CD14-positive monocyte (primary cell): ENCODE results near the gene ABCA7. TPM values are rescaled to one million over a fixed set of nuclear protein-coding genes. Genes with fewer than 3 reads are reported as not detected.

Experiments used
- DNase-seq, 3 donors: peaks; one replicate each; pipeline ENCODE4 v3.0.0-alpha.2; 2011 to 2022
- H2AFZ ChIP-seq: 2 replicates; pipeline ENCODE4 v1.6.0; 2012; ENCODE audit warnings: mild to moderate bottlenecking, low read depth, low read length, inconsistent platforms; ENCODE audit not compliant: insufficient read depth, poor library complexity, severe bottlenecking
- H3K27ac ChIP-seq, 2 donors: 1 replicate in 1 of 2; 2 replicates in 1 of 2; pipeline ENCODE4 v1.5.1; 2012 to 2013; ENCODE audit warnings: low read length in 2 of 2, control low read depth in 1 of 2, inconsistent platforms in 1 of 2, low read depth in 1 of 2, mild to moderate bottlenecking in 1 of 2
- H3K27me3 ChIP-seq, 2 donors: one replicate each; pipeline versions ENCODE4 v1.6.0 to v1.6.1; 2011 to 2013; ENCODE audit warnings: low read length in 2 of 2; ENCODE audit not compliant: control insufficient read depth in 2 of 2, insufficient read depth in 2 of 2
- H3K36me3 ChIP-seq, 2 donors: replicated peaks in 1 of 2; 1 replicate in 1 of 2; 2 replicates in 1 of 2; pipeline versions ENCODE4 v1.5.1 to v1.6.1; 2012 to 2013; ENCODE audit warnings: low read length in 2 of 2, control low read depth in 1 of 2, inconsistent platforms in 1 of 2, mild to moderate bottlenecking in 1 of 2; ENCODE audit not compliant: insufficient read depth in 2 of 2, control insufficient read depth in 1 of 2
- H3K4me1 ChIP-seq, 2 donors: 1 replicate in 1 of 2; 2 replicates in 1 of 2; pipeline versions ENCODE4 v1.5.1 to v1.6.1; 2012 to 2013; ENCODE audit warnings: low read length in 2 of 2, control low read depth in 1 of 2, inconsistent platforms in 1 of 2, mild to moderate bottlenecking in 1 of 2, moderate library complexity in 1 of 2; ENCODE audit not compliant: insufficient read depth in 2 of 2, control insufficient read depth in 1 of 2
- H3K4me2 ChIP-seq: replicated peaks from 2 replicates; pipeline ENCODE3; 2012; ENCODE audit warnings: low read length, moderate library complexity, mild to moderate bottlenecking; ENCODE audit not compliant: poor library complexity, severe bottlenecking; ENCODE audit errors: extremely low read depth
- H3K4me3 ChIP-seq, 3 experiments: fragments of 200-600 bp in 1 of 3; sonication (generic) in 1 of 3; replicated peaks in 1 of 3; 1 replicate in 2 of 3; 2 replicates in 1 of 3; pipeline ENCODE4 v1.5.1; 2011 to 2013; ENCODE audit warnings: low read length in 3 of 3, mild to moderate bottlenecking in 3 of 3, control low read depth in 2 of 3, low read depth in 2 of 3, inconsistent platforms in 1 of 3, moderate library complexity in 1 of 3
- H3K79me2 ChIP-seq: 2 replicates; pipeline ENCODE4 v1.6.0; 2012; ENCODE audit warnings: mild to moderate bottlenecking, control low read depth, inconsistent platforms, low read length, moderate library complexity; ENCODE audit not compliant: insufficient read depth
- H3K9ac ChIP-seq: 2 replicates; pipeline ENCODE4 v1.6.0; 2017; ENCODE audit warnings: low read length, mild to moderate bottlenecking; ENCODE audit not compliant: insufficient read depth, poor library complexity, severe bottlenecking
- H3K9me3 ChIP-seq, 2 donors: replicated peaks in 1 of 2; 1 replicate in 1 of 2; 2 replicates in 1 of 2; pipeline versions ENCODE4 v1.5.1 to v1.6.1; 2012 to 2013; ENCODE audit warnings: low read length in 2 of 2, control low read depth in 1 of 2; ENCODE audit not compliant: control insufficient read depth in 1 of 2, insufficient read depth in 1 of 2
- H4K20me1 ChIP-seq: 2 replicates; pipeline ENCODE4 v1.6.0; 2012; ENCODE audit warnings: mild to moderate bottlenecking, low read length, control low read depth, moderate library complexity; ENCODE audit not compliant: insufficient read depth
- H3K27ac Mint-ChIP-seq, 7 donors: one replicate each; pipeline ENCODE4 v1.8.0; 2020; ENCODE audit warnings: mild to moderate bottlenecking in 7 of 7, mixed read lengths in 7 of 7, moderate library complexity in 6 of 7, inconsistent platforms in 2 of 7
- H3K27me3 Mint-ChIP-seq, 3 donors: one replicate each; pipeline ENCODE4 v1.8.0; 2021 to 2022; ENCODE audit warnings: low read depth in 3 of 3, mild to moderate bottlenecking in 3 of 3, mixed read lengths in 3 of 3, moderate library complexity in 3 of 3, inconsistent platforms in 1 of 3
- H3K36me3 Mint-ChIP-seq, 2 donors: one replicate each; pipeline ENCODE4 v1.8.0; 2020; ENCODE audit warnings: mixed read lengths in 2 of 2, inconsistent platforms in 1 of 2, mild to moderate bottlenecking in 1 of 2
- H3K4me1 Mint-ChIP-seq: one replicate; pipeline ENCODE4 v1.8.0; 2020; ENCODE audit warnings: mild to moderate bottlenecking, mixed read lengths
- H3K4me3 Mint-ChIP-seq, 2 donors: one replicate each; pipeline ENCODE4 v1.8.0; 2020; ENCODE audit warnings: mild to moderate bottlenecking in 2 of 2, mixed read lengths in 2 of 2, moderate library complexity in 1 of 2
- H3K9me3 Mint-ChIP-seq, 7 donors: one replicate each; pipeline ENCODE4 v1.8.0; 2020 to 2022; ENCODE audit warnings: mixed read lengths in 7 of 7, mild to moderate bottlenecking in 6 of 7, moderate library complexity in 6 of 7, inconsistent platforms in 2 of 7
- WGBS: methylation state at CpG from one replicate; pipeline ENCODE4 v1.1.5; 2013; ENCODE audit warnings: missing lambda C conversion rate; ENCODE audit not compliant: insufficient coverage; 5-methylcytosine and 5-hydroxymethylcytosine counted together
- intact Hi-C, 2 donors: fragments of 100-400 bp; cut with micrococcal nuclease; formaldehyde crosslinking; loops; one replicate each; pipeline versions ENCODE4 v1.15.0 to v1.15.1; 2023
- polyA plus RNA-seq, 3 donors: library from polyadenylated mRNA; depleted of rRNA in 1 of 3; unstranded in 2 of 3; stranded (reverse) in 1 of 3; fragments of 300-500 nt in 2 of 3; fragments of >200 nt in 1 of 3; fragmentation: Illumina TruSeq in 2 of 3; gene quantifications; 1 replicate in 2 of 3; 2 replicates in 1 of 3; pipeline ENCODE4 v1.2.3, GENCODE V29; 2012 to 2021
- TF ChIP-seq, protein P1 (sequence below): fragments of 200-600 bp; IDR thresholded peaks from one replicate; pipeline ENCODE4 v1.8.0; 2022; ENCODE audit warnings: antibody characterized with exemption, mild to moderate bottlenecking

The ABCA7 gene
- polyA plus RNA-seq, 3 donors, result 1.7 to 104 (median 7.8) TPM

DNA sequence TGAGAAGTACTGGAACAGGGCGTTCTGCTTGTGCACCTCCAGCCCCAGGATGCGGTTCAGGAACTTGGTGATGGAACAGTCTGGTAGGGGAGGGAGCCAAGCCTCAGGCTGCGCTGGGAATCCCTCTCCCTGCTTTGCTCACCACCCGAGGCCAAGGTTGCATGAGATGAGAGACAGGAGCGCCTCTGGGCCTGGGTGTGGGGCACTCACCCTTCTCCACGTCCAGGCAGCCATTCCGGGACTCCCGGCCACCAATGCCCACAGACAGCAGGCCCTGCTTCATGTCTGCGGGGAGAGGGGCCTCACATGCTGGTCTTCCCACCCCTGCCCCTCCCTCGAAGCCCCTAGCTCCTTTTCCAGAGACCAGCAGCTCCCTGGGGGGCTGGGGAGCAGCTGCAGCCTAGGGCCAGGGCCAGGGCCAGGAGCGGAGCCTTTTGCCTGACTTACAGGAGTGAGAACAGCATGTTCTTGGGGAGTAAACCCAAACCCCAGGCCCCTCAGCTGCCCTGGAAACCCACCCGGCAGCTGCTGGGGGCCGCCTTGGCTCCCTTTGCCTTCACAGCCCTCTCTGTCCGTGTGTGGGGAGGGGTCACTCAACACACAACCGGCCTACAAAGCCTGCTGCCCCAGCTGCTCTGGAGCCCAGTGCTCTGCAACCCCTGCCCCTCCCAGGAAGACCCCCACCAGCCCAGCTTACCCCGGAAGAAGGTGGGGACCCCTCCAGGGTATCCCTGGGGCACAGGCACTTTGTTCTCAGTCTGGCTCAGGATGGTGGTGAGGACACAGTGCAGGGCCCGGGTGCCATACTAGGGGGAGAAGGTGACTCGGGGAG, 71.1 kb downstream of the ABCA7 start:
- Histone ChIP-seq H3K36me3 (peaks cover 61 to 79% of the 10 kb centered on the region in 2 donors), H3K9ac (no peak overlapping the region), H3K4me2 (no peak overlapping the region), H3K4me1 (peaks cover 19 to 33% of the 10 kb centered on the region in 2 donors), H3K27ac (no peak overlapping the region), H3K9me3 (no peaks in the 10 kb centered on the region), H4K20me1 (peaks cover 86% of the 10 kb centered on the region), H2AFZ (no peak overlapping the region), H3K79me2 (peaks cover 3% of the 10 kb centered on the region), H3K27me3 (no peaks in the 10 kb centered on the region), H3K4me3 (no peak overlapping the region)
- H3K4me1 Mint-ChIP-seq, result peaks cover 13% of the 10 kb centered on the region
- 86% methylated on average over 9 of the region's 18 CpGs for WGBS
- no peaks in the 10 kb centered on the region for H3K27me3 Mint-ChIP-seq
- no peak overlapping the region for H3K4me3 Mint-ChIP-seq
- H3K36me3 Mint-ChIP-seq, result peaks cover 17 to 62% of the 10 kb centered on the region in 2 donors
- no peaks in the 10 kb centered on the region for H3K9me3 Mint-ChIP-seq
- DNase-seq, result no peak
- no peak overlapping the region for H3K27ac Mint-ChIP-seq
- TF ChIP-seq, protein P1, sequence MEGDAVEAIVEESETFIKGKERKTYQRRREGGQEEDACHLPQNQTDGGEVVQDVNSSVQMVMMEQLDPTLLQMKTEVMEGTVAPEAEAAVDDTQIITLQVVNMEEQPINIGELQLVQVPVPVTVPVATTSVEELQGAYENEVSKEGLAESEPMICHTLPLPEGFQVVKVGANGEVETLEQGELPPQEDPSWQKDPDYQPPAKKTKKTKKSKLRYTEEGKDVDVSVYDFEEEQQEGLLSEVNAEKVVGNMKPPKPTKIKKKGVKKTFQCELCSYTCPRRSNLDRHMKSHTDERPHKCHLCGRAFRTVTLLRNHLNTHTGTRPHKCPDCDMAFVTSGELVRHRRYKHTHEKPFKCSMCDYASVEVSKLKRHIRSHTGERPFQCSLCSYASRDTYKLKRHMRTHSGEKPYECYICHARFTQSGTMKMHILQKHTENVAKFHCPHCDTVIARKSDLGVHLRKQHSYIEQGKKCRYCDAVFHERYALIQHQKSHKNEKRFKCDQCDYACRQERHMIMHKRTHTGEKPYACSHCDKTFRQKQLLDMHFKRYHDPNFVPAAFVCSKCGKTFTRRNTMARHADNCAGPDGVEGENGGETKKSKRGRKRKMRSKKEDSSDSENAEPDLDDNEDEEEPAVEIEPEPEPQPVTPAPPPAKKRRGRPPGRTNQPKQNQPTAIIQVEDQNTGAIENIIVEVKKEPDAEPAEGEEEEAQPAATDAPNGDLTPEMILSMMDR, result no peak
- intact Hi-C loops, result loop anchor here (5.0 kb wide), 2 partner anchors 81 to 131 kb away; partner anchors contain the start of gene ATP5F1D (in 1 of the 2)

DNA sequence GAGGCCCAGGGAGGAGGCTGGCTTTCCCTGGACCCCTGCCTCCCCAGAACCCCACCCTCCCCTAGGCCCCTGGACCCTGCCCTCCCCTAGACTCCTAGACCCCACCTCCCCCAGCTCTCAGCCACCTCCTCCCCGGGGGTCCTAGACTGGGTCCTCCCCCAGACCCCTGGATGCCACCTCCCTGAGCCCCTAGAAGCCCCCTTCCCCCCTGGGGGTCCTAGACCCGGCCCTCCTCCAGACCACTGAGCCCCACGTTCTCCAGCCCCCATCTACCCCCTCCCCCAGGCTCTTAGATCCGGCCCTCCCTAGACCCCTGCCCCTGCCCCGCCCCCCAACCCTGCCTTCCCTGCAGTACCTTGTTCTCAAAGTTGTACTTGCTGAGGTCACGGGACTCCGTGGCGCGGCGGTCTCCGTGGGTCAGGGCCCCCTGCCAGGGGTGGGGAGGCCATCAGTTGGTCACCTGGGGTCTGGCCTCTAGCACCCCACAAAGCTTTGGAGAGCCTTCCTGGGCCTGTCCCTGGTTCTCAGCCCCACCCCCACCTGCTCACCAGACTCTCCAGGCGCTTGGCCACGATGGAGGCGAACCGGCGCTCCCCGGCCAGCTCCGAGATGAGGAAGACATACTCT, 71.8 kb downstream of the ABCA7 start:
- Histone ChIP-seq H3K4me3 (no peak overlapping the region), H3K4me2 (no peak overlapping the region), H3K9me3 (no peaks in the 10 kb centered on the region), H3K9ac (no peak overlapping the region), H3K4me1 (peaks cover 16 to 26% of the 10 kb centered on the region in 2 donors), H3K27ac (no peak overlapping the region), H2AFZ (no peak overlapping the region), H4K20me1 (peaks cover 86% of the 10 kb centered on the region), H3K79me2 (no peaks in the 10 kb centered on the region), H3K27me3 (no peaks in the 10 kb centered on the region), H3K36me3 (peaks cover 61 to 79% of the 10 kb centered on the region in 2 donors)
- TF ChIP-seq, protein P1, result no peak
- Mint-ChIP-seq H3K27ac (no peak overlapping the region), H3K4me3 (no peak overlapping the region), H3K27me3 (no peaks in the 10 kb centered on the region), H3K4me1 (peaks cover 9% of the 10 kb centered on the region), H3K36me3 (peaks cover 15 to 62% of the 10 kb centered on the region in 2 donors), H3K9me3 (no peaks in the 10 kb centered on the region)
- WGBS, result 96% methylated on average over 9 of the region's 18 CpGs
- no peak for DNase-seq
- intact Hi-C loops, result loop anchor here (5.0 kb wide), 2 partner anchors 81 to 131 kb away; partner anchors contain the start of gene ATP5F1D (in 1 of the 2)
